Liver (tissue), 3 donors: Measurements from ENCODE around the gene ADPRS.

Experiments
- EGR1 ChIP-seq, 2 donors: IDR thresholded peaks; 2 replicates each; pipeline ENCODE4 v1.6.1; 2016 to 2018; ENCODE audit warnings: antibody characterized with exemption in 2 of 2, low read depth in 2 of 2
- FOXA1 ChIP-seq: IDR thresholded peaks from 2 replicates; pipeline ENCODE4 v1.6.1; 2016; ENCODE audit warnings: antibody characterized with exemption
- FOXA2 ChIP-seq: IDR thresholded peaks from 2 replicates; pipeline ENCODE4 v1.6.1; 2016; ENCODE audit warnings: antibody characterized with exemption
- GABPA ChIP-seq, 2 donors: IDR thresholded peaks in 1 of 2; conservative IDR thresholded peaks in 1 of 2; 2 replicates each; pipeline ENCODE4 v1.6.1; 2016; ENCODE audit warnings: antibody characterized with exemption in 2 of 2, mild to moderate bottlenecking in 1 of 2, moderate library complexity in 1 of 2
- JUND ChIP-seq, 2 donors: IDR thresholded peaks; 2 replicates each; pipeline ENCODE4 v1.6.1; 2016; ENCODE audit warnings: antibody characterized with exemption in 2 of 2
- RAD21 ChIP-seq, 2 donors: IDR thresholded peaks; 2 replicates each; pipeline ENCODE4 v1.6.1; 2016; ENCODE audit warnings: antibody characterized with exemption in 2 of 2, mild to moderate bottlenecking in 2 of 2
- RXRA ChIP-seq, 2 donors: IDR thresholded peaks; 2 replicates each; pipeline ENCODE4 v1.6.1; 2017 to 2018; ENCODE audit warnings: antibody characterized with exemption in 2 of 2, mild to moderate bottlenecking in 1 of 2
- TAF1 ChIP-seq: conservative IDR thresholded peaks from 2 replicates; pipeline ENCODE4 v1.6.1; 2016; ENCODE audit warnings: antibody characterized with exemption, mild to moderate bottlenecking
- YY1 ChIP-seq: IDR thresholded peaks from 2 replicates; pipeline ENCODE4 v1.6.1; 2016; ENCODE audit warnings: antibody characterized with exemption, mild to moderate bottlenecking
- TF ChIP-seq, protein P1 (sequence below): fragments of 150-350 bp; IDR thresholded peaks from 2 replicates; pipeline ENCODE4 v1.5.1; 2017; ENCODE audit warnings: improper control_type of control experiment, low read depth, low read length; ENCODE audit not compliant: missing input control
- TF ChIP-seq, protein P2 (sequence below): IDR thresholded peaks from 2 replicates; pipeline ENCODE4 v1.6.1; 2016; ENCODE audit warnings: antibody characterized with exemption
- TF ChIP-seq, protein P3 (sequence below): IDR thresholded peaks from 2 replicates; pipeline ENCODE4 v1.6.1; 2016; ENCODE audit warnings: antibody characterized with exemption, mild to moderate bottlenecking
- TF ChIP-seq, protein P4 (sequence below): IDR thresholded peaks from 2 replicates; pipeline ENCODE4 v1.6.1; 2016; ENCODE audit warnings: antibody characterized with exemption
- donor health status: healthy.
- donor health status: healthy.

DNA sequence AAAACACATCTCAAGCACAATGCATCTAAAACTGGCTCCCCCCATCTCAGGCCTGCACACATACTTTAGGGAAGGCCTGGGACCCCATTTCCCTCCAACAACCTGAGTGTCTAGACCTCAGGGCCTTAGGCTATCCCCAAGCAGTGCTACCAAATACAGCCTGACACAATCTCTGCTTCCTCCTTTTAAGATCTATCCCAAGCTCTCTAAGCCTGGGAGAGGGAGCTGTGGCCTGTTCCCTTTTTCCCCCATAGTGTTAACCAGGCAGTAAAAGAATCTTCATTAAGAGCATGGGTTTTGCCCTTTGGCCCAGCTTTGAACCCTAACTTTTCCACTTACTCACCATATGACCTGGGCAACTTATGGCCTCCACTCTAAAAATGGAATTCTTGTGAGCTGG, 47.1 kb downstream of the ADPRS start:
- TF ChIP-seq, protein P1, sequence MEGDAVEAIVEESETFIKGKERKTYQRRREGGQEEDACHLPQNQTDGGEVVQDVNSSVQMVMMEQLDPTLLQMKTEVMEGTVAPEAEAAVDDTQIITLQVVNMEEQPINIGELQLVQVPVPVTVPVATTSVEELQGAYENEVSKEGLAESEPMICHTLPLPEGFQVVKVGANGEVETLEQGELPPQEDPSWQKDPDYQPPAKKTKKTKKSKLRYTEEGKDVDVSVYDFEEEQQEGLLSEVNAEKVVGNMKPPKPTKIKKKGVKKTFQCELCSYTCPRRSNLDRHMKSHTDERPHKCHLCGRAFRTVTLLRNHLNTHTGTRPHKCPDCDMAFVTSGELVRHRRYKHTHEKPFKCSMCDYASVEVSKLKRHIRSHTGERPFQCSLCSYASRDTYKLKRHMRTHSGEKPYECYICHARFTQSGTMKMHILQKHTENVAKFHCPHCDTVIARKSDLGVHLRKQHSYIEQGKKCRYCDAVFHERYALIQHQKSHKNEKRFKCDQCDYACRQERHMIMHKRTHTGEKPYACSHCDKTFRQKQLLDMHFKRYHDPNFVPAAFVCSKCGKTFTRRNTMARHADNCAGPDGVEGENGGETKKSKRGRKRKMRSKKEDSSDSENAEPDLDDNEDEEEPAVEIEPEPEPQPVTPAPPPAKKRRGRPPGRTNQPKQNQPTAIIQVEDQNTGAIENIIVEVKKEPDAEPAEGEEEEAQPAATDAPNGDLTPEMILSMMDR: no peak
- no peak for TF ChIP-seq RAD21 (IDR thresholded peaks at IDR 0.05)
- no peak for TF ChIP-seq FOXA2
- TF ChIP-seq GABPA (IDR thresholded peaks at IDR 0.05 in 1 of 2, conservative IDR thresholded peaks at IDR 0.05 in 1 of 2): no peak
- no peak for TF ChIP-seq EGR1 (IDR thresholded peaks at IDR 0.05; ENCODE audit: low read depth in 2 of 2)
- TF ChIP-seq RXRA (IDR thresholded peaks at IDR 0.05): no peak
- no peak for TF ChIP-seq TAF1
- TF ChIP-seq, protein P2, sequence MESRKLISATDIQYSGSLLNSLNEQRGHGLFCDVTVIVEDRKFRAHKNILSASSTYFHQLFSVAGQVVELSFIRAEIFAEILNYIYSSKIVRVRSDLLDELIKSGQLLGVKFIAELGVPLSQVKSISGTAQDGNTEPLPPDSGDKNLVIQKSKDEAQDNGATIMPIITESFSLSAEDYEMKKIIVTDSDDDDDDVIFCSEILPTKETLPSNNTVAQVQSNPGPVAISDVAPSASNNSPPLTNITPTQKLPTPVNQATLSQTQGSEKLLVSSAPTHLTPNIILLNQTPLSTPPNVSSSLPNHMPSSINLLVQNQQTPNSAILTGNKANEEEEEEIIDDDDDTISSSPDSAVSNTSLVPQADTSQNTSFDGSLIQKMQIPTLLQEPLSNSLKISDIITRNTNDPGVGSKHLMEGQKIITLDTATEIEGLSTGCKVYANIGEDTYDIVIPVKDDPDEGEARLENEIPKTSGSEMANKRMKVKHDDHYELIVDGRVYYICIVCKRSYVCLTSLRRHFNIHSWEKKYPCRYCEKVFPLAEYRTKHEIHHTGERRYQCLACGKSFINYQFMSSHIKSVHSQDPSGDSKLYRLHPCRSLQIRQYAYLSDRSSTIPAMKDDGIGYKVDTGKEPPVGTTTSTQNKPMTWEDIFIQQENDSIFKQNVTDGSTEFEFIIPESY: no peak
- TF ChIP-seq, protein P3, sequence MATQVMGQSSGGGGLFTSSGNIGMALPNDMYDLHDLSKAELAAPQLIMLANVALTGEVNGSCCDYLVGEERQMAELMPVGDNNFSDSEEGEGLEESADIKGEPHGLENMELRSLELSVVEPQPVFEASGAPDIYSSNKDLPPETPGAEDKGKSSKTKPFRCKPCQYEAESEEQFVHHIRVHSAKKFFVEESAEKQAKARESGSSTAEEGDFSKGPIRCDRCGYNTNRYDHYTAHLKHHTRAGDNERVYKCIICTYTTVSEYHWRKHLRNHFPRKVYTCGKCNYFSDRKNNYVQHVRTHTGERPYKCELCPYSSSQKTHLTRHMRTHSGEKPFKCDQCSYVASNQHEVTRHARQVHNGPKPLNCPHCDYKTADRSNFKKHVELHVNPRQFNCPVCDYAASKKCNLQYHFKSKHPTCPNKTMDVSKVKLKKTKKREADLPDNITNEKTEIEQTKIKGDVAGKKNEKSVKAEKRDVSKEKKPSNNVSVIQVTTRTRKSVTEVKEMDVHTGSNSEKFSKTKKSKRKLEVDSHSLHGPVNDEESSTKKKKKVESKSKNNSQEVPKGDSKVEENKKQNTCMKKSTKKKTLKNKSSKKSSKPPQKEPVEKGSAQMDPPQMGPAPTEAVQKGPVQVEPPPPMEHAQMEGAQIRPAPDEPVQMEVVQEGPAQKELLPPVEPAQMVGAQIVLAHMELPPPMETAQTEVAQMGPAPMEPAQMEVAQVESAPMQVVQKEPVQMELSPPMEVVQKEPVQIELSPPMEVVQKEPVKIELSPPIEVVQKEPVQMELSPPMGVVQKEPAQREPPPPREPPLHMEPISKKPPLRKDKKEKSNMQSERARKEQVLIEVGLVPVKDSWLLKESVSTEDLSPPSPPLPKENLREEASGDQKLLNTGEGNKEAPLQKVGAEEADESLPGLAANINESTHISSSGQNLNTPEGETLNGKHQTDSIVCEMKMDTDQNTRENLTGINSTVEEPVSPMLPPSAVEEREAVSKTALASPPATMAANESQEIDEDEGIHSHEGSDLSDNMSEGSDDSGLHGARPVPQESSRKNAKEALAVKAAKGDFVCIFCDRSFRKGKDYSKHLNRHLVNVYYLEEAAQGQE: no peak
- TF ChIP-seq YY1: no peak
- no peak for TF ChIP-seq JUND (IDR thresholded peaks at IDR 0.05)
- TF ChIP-seq, protein P4, sequence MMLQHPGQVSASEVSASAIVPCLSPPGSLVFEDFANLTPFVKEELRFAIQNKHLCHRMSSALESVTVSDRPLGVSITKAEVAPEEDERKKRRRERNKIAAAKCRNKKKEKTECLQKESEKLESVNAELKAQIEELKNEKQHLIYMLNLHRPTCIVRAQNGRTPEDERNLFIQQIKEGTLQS: no peak
- no peak for TF ChIP-seq FOXA1
